Left kidney (tissue), 2 donors: ENCODE results near the gene EIF1AD. TPM values are rescaled to one million over a fixed set of nuclear protein-coding genes. Genes with fewer than 3 reads are reported as not detected.

Experiments used
- DNase-seq: peaks from one replicate; pipeline ENCODE4 v3.0.0-alpha.2; 2013
- polyA plus RNA-seq: library from polyadenylated mRNA; unstranded; fragments of 120-200 nt; gene quantifications from one replicate; pipeline ENCODE4 v1.2.1, GENCODE V29; 2013; ENCODE audit not compliant: insufficient read length

EIF1AD gene
- polyA plus RNA-seq, 1 donor = 31.7 TPM

GRCh38 chr11:66006134-66006890 is 4.4 kb upstream of the EIF1AD start:
- DNase-seq = no peak

GRCh38 chr11:66004186-66004585 is 2.2 kb upstream of the EIF1AD start:
- DNase-seq = no peak

DNA sequence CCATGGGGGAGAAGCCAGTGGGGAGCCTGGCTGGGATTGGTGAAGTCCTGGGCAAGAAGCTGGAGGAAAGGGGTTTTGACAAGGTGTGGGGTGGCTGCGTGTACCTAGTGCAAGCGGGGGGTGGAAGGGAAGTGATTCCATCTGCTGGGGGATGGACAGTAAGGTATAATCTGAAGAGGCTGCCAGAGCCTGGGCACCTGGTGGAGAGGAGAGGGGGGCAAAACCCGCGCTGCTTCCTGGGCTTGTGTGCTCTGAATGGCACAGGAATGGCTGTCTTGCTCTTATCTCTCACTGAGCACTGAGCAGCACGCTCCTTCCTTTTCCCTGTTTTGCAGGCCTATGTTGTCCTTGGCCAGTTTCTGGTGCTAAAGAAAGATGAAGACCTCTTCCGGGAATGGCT is 1.3 kb upstream of the EIF1AD start:
- no peak for DNase-seq

DNA sequence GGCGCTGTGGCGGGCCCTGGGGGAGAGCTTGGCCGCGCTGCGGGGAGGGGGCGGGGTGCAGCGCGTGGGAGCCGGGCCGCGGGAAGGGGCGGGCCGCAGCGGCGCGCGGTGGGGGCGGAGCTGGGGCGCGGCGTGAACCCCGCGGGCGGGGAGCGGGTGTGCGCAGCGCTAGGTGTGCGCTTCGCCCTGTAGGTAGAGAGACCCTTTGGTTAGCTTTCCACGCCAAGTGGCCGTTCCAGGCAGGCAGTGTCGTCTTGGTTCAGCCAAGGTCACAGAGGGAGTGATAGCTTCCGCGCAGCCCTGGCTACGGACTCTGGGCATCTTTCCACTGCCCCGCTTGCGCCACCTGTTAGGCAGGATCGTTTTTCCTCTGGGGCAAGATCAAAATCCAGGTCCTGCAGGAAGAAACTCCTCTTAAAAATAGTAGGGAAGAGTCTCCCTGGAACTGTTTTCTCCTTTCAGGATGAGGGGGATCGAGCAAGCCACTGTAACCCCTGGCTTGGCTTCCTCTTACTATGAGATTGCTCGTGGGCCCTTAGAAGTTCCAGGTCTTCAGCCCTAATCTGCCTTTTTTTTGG is 780 bp upstream of the EIF1AD start:
- DNase-seq = no peak

DNA sequence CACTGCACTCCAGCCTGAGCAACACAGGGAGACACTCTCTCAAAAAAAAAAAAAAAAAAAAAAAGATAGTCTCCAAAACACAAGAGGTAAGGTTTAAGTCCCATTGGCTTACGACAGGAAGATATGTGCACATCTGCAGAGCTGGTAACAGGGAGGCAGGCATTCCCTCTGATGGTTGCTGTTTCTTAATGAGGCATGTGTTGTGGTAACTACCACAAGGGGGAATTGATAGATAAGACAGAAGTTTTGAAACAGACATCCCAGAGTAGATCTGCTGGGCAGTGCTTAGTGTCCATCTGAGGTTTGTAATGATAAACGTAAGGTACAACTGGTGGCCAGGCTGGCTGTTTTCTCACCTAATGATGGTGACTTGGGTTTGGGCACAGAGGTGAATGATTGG is 4.7 kb downstream of the EIF1AD start:
- no peak for DNase-seq

DNA sequence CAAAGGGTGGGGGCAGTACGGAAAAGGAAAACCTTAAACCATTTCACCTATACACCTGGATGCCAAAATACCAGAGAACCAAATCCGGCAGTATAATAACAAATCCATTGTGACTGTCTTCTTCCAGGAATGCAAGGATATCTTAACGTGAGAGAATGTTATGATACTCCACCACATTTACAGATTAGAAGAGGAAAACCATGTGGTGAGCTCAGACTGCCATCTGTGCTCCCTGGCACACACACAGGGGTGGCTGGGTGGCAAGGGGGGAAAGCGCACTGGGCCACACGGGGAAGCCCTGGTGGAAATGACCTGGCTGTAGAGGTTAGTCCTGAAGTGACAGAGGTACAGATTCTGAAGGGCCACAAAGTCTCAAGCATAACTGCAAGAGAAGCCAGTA is 9.9 kb downstream of the EIF1AD start:
- no peak for DNase-seq

DNA sequence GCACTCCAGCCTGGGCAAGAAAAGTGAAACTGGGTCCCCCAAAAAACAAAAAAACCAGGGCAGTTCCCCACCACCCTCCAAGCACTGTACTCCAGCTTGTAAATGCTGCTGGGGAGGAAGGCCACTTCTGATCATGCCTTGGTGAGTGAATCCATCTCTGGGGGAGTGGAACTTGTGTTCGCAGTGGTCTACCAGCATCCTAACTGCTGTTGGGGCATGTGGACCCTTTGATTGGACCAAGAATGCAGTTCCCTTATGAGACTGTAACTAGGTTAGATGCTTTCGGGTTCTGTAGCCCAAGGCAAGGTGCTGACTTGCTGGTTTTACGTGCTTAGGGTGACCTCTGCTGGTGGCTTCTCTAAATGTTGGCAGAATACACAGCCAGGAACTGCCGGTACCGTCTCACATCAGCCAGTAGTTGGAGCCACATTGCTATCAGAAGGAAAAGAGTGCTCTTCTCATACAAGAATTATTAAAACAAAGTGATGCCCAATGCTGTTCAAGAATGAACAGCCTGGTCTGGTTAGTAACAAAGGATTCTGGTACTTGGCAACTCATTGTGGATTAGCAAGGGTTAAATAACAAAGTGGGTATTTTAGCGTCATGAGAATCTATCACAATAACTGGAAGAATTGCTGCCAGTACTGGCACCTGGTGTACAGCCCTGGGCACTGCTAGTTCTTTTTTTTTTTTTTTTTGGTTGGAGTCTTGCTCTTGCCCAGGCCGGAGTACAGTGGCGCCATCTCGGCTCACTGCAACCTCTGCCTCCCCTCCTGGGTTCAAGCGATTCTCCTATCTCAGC is 13.0 kb downstream of the EIF1AD start:
- DNase-seq = peak; percentile 95

GRCh38 chr11:65987336-65987735 is 14.6 kb downstream of the EIF1AD start:
- no peak for DNase-seq

DNA sequence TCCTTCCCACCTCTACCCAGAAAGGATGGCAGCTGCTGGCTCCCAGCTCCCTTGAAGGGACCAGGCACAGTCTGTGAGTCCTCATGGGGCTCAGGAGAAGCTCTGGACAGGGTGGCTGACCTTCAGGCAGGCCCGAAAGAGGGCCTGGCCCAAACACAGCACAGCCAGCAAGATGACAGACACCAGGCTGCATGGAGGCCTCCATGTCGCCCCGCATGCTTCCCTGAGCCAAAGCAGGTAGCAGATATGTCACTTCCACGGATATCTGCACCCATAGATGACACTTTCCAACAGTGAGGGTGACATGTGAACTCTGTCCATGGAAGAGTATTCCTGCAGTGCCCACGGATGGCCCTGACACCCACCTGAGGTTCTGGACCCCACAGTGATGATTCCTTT is 18.4 kb downstream of the EIF1AD start:
- no peak for DNase-seq

GRCh38 chr11:65982824-65983588 is 19.0 kb downstream of the EIF1AD start:
- DNase-seq = no peak

DNA sequence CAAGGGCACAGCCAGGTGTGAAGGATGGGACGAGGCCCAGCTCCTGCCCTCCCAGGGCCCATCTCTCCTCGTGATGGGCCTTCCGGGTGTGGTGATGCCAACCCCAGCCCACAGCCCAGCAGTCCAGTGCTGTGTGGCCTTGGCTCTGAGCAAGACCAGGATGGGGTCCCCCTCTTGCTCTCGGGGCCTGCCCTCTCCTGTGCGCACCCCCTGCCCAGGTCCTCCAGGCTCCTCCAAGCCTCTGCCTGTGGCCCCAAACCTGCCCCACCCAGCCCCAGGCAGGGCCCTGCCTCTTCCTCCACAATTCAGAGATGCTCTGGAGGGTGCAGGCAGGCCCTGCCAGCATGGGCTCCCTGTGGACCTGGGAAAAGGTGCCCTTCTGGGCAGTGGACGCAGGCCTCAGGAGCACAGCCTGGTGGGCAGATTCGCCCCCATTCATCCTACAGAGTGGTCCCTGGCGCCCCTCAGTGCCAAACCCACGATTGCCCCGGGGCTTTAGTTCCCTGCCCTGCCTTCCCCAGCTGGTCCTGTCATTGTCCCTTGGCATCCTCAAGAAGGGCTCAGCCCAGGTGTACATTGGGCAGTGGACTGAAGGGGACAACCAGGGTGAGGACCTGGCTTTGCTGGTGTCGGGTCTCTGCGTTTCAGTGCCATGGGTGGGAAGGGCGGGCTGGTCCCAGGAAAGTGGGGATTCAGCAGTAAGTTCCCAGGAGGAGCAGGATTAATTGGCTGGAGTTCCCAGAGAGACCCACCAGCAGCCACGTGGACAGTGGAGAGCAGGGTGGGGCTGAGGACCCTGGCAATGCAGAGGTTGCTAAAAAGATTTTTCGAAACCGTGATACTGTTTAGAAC is 19.8 kb downstream of the EIF1AD start:
- no peak for DNase-seq

DNA sequence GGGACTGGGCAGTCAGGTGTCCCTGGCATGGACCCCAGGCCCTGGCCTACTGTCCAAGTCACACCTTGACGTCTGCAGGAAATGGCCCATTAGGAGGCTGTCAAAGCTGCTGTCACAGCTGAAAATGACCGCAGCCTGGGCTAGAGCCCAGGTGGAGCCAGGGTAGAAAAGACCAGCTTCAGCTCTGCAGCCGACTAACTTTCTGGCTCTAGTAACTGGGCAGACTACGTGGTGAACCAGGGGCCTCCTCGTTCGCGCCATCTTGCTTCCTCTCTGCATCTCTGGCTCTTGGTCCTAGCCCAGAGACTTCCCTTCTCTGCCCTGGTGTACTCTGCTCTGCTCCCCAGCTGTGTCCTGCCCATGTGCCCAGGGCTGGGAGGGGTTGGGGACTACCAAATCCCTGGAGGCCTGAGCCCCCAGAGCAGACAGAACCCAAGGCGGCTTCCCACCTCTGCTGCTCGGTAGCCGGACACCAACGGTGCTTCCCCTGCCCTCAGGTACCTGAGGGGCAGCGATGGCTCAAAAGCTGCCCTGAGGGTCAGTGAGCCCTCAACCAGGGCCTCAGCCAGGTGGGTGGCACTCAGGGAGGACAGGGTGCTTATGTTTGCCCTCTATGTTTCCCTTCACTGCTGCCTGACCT is 20.7 kb downstream of the EIF1AD start:
- no peak for DNase-seq

- DNase-seq = no peak
Observed at GRCh38 chr11:65979261-65979759, 22.6 kb downstream of the EIF1AD start.

DNA sequence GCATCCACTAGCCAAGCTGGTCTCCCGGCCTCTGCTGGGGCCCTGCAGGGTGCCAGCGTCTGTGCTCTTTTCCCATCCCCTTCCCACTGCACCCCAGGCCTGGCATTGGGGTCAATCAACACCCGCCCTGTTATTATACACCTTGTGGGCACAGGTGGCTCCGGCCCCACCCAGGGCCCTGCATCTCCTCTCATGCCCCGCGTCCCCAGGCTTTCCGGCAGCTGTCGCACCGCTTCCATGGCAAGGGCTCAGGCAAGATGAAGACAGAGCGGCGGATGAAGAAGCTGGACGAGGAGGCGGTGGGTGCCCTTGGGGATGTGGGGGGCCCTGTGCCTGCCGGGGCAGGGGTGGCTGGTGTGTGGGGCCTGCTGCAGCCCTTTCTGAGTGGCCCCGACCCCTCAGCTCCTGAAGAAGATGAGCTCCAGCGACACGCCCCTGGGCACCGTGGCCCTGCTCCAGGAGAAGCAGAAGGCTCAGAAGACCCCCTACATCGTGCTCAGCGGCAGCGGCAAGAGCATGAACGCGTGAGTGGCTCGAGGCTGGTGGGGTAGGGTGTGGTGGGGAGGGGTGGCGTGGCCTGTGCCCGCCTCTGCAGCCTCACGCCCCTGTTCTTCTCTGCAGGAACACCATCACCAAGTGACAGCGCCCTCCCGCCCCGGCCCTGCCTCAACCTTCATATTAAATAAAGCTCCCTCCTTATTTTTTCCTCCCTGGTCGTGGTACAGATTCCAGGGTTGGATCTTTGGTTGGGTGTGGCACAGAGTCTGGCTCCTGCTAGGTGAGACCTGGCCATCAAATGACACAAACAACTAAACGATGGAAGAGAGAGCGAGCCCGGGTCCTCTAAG is 23.3 kb downstream of the EIF1AD start:
- DNase-seq = no peak

GRCh38 chr11:65977621-65978390 is 24.2 kb downstream of the EIF1AD start:
- no peak for DNase-seq

DNA sequence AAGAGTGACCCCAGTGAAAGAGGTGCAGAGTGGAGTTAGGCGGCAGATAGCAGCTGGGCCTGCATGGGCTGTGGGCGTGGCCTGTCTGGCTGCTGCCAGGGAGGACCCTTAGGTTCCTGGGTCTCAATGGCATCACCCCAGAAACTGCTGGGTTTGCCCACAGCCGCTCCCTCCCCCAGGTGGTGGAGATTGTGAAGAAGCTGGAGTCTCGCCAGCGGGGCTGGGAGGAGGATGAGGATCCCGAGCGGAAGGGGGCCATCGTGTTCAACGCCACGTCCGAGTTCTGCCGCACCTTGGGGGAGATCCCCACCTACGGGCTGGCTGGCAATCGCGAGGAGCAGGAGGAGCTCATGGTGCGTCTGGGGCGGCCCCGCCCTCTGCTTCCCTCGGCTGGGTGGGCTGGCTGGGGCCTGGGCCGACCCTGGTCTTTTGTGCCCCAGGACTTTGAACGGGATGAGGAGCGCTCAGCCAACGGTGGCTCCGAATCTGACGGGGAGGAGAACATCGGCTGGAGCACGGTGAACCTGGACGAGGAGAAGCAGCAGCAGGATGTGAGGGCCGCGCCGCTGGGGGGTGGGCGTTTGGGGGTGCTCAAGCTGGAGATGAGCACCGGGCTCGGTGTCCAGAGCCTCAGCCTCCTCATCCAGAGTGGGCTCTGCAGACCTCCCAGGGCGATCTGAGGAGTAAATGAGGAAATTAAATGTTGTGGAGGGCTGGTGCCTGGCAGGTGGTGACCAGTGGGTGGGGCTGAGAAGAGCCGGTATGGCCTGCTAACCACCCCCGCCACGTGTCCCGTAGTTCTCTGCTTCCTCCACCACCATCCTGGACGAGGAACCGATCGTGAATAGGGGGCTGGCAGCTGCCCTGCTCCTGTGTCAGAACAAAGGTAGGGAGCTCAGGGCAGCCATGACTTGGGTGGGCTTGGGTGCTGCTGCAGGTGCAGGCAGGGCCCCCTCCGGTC is 25.5 kb downstream of the EIF1AD start:
- DNase-seq = no peak

- no peak for DNase-seq
Observed at GRCh38 chr11:65975771-65976170, 26.2 kb downstream of the EIF1AD start.
